ENCODE data around the gene SPPL2A.

The SPPL2A gene

GRCh38 chr15:50686469-50687301 is 78.8 kb downstream of the SPPL2A start, which contains the start of gene TRPM7:
Gene TRPM7, minus strand, starts transcription at chr15:50686797. Its CDS starts 264 bp downstream, at chr15:50686533.
- H3K36me3 Mint-ChIP-seq = peaks cover 4% of the 10 kb centered on the region

GRCh38 chr15:50685976-50686468 is 79.5 kb downstream of the SPPL2A start:
- Mint-ChIP-seq H3K36me3 (peaks cover 6% of the 10 kb centered on the region), H3K4me3 (peak overlapping the region; percentile 98), H3K27me3 (no peaks in the 10 kb centered on the region), H3K4me1 (peaks cover 30% of the 10 kb centered on the region), H3K9me3 (no peaks in the 10 kb centered on the region), H3K27ac (peak overlapping the region; percentile 99)
- peak; percentile 66 for ATAC-seq (ENCODE audit: low read depth)
- DNase-seq (ENCODE audit: low spot score in 2 of 2) = peak; percentile 65 to 68

More at GRCh38 chr15:50686469-50687301, 78.8 kb downstream of the SPPL2A start, which contains the start of gene TRPM7:
- H3K4me3 Mint-ChIP-seq = peak within 1 kb of the TSS; percentile 98
- H3K9me3 Mint-ChIP-seq = no peaks in the 10 kb centered on the region
- DNase-seq (ENCODE audit: low spot score in 2 of 2) (peak; percentile 88), ATAC-seq (ENCODE audit: low read depth) (peak; percentile 83)
- peaks cover 24% of the 10 kb centered on the region for H3K4me1 Mint-ChIP-seq
- H3K27me3 Mint-ChIP-seq = no peaks in the 10 kb centered on the region
- peak within 1 kb of the TSS; percentile 99 for H3K27ac Mint-ChIP-seq

- Mint-ChIP-seq H3K4me1 (peaks cover 30% of the 10 kb centered on the region), H3K36me3 (peaks cover 6% of the 10 kb centered on the region), H3K27me3 (no peaks in the 10 kb centered on the region), H3K4me3 (peak overlapping the region; percentile 98), H3K27ac (peak overlapping the region; percentile 99), H3K9me3 (no peaks in the 10 kb centered on the region)
- no peak for ATAC-seq (ENCODE audit: low read depth)
- DNase-seq (ENCODE audit: low spot score in 2 of 2) = no peak
These were observed 80.1 kb downstream of the SPPL2A start for GRCh38 chr15:50685191-50685975.

GRCh38 chr15:50681467-50681866 is 84.0 kb downstream of the SPPL2A start:
- Mint-ChIP-seq H3K36me3 (peaks cover 6% of the 10 kb centered on the region), H3K9me3 (no peaks in the 10 kb centered on the region), H3K4me1 (peaks cover 25% of the 10 kb centered on the region), H3K27me3 (no peaks in the 10 kb centered on the region), H3K4me3 (no peak overlapping the region), H3K27ac (peak overlapping the region; percentile 71)
- DNase-seq (ENCODE audit: low spot score in 2 of 2) (no peak), ATAC-seq (ENCODE audit: low read depth) (no peak)

- Mint-ChIP-seq H3K36me3 (peaks cover 3% of the 10 kb centered on the region), H3K4me1 (peaks cover 11% of the 10 kb centered on the region), H3K9me3 (no peaks in the 10 kb centered on the region), H3K27me3 (no peaks in the 10 kb centered on the region), H3K4me3 (no peak overlapping the region), H3K27ac (peak overlapping the region; percentile 29)
- DNase-seq (ENCODE audit: low spot score in 2 of 2) (no peak), ATAC-seq (ENCODE audit: low read depth) (no peak)
These were observed 88.6 kb downstream of the SPPL2A start for GRCh38 chr15:50676799-50677483.

- no peaks in the 10 kb centered on the region for H3K27me3 Mint-ChIP-seq
- DNase-seq (ENCODE audit: low spot score in 2 of 2) (peak in 1 of 2 donors; percentile 31), ATAC-seq (ENCODE audit: low read depth) (no peak)
- H3K9me3 Mint-ChIP-seq = no peaks in the 10 kb centered on the region
- H3K36me3 Mint-ChIP-seq = peaks cover 2% of the 10 kb centered on the region
- H3K27ac Mint-ChIP-seq = peak overlapping the region; percentile 28
- no peak overlapping the region for H3K4me3 Mint-ChIP-seq
- peaks cover 7% of the 10 kb centered on the region for H3K4me1 Mint-ChIP-seq
These were observed 89.9 kb downstream of the SPPL2A start for GRCh38 chr15:50675535-50676144.

GRCh38 chr15:50670115-50670514 is 95.4 kb downstream of the SPPL2A start:
- ATAC-seq (ENCODE audit: low read depth) (no peak), DNase-seq (ENCODE audit: low spot score in 2 of 2) (no peak)
- no peaks in the 10 kb centered on the region for H3K27me3 Mint-ChIP-seq
- H3K36me3 Mint-ChIP-seq = peaks cover 3% of the 10 kb centered on the region
- H3K27ac Mint-ChIP-seq = no peak overlapping the region
- H3K9me3 Mint-ChIP-seq = no peaks in the 10 kb centered on the region
- H3K4me1 Mint-ChIP-seq = peaks cover 6% of the 10 kb centered on the region
- H3K4me3 Mint-ChIP-seq = no peak overlapping the region

- Mint-ChIP-seq H3K36me3 (peaks cover 3% of the 10 kb centered on the region), H3K4me1 (peaks cover 6% of the 10 kb centered on the region), H3K27ac (no peak overlapping the region)
These were observed 95.9 kb downstream of the SPPL2A start for GRCh38 chr15:50669611-50670010.

GRCh38 chr15:50665938-50666337 is 99.6 kb downstream of the SPPL2A start:
- no peak for DNase-seq (ENCODE audit: low spot score in 2 of 2)
- Mint-ChIP-seq H3K4me3 (no peak overlapping the region), H3K36me3 (peaks cover 7% of the 10 kb centered on the region), H3K4me1 (peaks cover 2% of the 10 kb centered on the region), H3K27ac (no peak overlapping the region), H3K27me3 (no peaks in the 10 kb centered on the region), H3K9me3 (no peaks in the 10 kb centered on the region)
- no peak for ATAC-seq (ENCODE audit: low read depth)

More at GRCh38 chr15:50669611-50670010, 95.9 kb downstream of the SPPL2A start:
- ATAC-seq (ENCODE audit: low read depth) (no peak), DNase-seq (ENCODE audit: low spot score in 2 of 2) (no peak)
- H3K27me3 Mint-ChIP-seq = no peaks in the 10 kb centered on the region
- no peaks in the 10 kb centered on the region for H3K9me3 Mint-ChIP-seq
- no peak overlapping the region for H3K4me3 Mint-ChIP-seq

- Mint-ChIP-seq H3K36me3 (peaks cover 26% of the 10 kb centered on the region), H3K27ac (peak overlapping the region; percentile 55), H3K27me3 (no peaks in the 10 kb centered on the region), H3K4me1 (peaks cover 2% of the 10 kb centered on the region), H3K9me3 (no peaks in the 10 kb centered on the region), H3K4me3 (no peak overlapping the region)
- ATAC-seq (ENCODE audit: low read depth) (no peak), DNase-seq (ENCODE audit: low spot score in 2 of 2) (no peak)
These were observed 110.0 kb downstream of the SPPL2A start for GRCh38 chr15:50655555-50655954.

GRCh38 chr15:50653156-50653743 is 112.3 kb downstream of the SPPL2A start:
- Mint-ChIP-seq H3K27ac (peak overlapping the region; percentile 72), H3K9me3 (no peaks in the 10 kb centered on the region), H3K4me1 (peaks cover 2% of the 10 kb centered on the region), H3K36me3 (peaks cover 31% of the 10 kb centered on the region), H3K27me3 (no peaks in the 10 kb centered on the region), H3K4me3 (no peak overlapping the region)
- DNase-seq (ENCODE audit: low spot score in 2 of 2) (no peak), ATAC-seq (ENCODE audit: low read depth) (no peak)

- Mint-ChIP-seq H3K4me3 (no peak overlapping the region), H3K27ac (peak overlapping the region; percentile 53), H3K36me3 (peaks cover 33% of the 10 kb centered on the region), H3K27me3 (no peaks in the 10 kb centered on the region), H3K9me3 (no peaks in the 10 kb centered on the region), H3K4me1 (peaks cover 2% of the 10 kb centered on the region)
- DNase-seq (ENCODE audit: low spot score in 2 of 2) (no peak), ATAC-seq (ENCODE audit: low read depth) (no peak)
These were observed 112.8 kb downstream of the SPPL2A start for GRCh38 chr15:50652671-50653070.

Data from memory B cell (primary cell).